ENCODE results near the gene EGFLAM.
"Not testable (repeated sequence)": the region's sequence is repeated elsewhere in the genome, so short reads cannot be mapped to it uniquely, and the experiment has no call there.

The EGFLAM gene

GRCh38 chr5:38331831-38332230, 73.5 kb downstream of the EGFLAM start:
- DNase-seq, result no peak

- not testable (repeated sequence) for DNase-seq
Measured at GRCh38 chr5:38333181-38333580, 74.8 kb downstream of the EGFLAM start.

GRCh38 chr5:38338455-38338854, 80.1 kb downstream of the EGFLAM start:
- DNase-seq, result no peak

- DNase-seq, result no peak
Measured at GRCh38 chr5:38339446-38339845, 81.1 kb downstream of the EGFLAM start.

GRCh38 chr5:38341056-38341455, 82.7 kb downstream of the EGFLAM start:
- DNase-seq, result no peak

- no peak for DNase-seq
Measured at GRCh38 chr5:38341641-38342040, 83.3 kb downstream of the EGFLAM start.

GRCh38 chr5:38342261-38342660, 83.9 kb downstream of the EGFLAM start:
- DNase-seq, result no peak

- DNase-seq, result no peak
Measured at GRCh38 chr5:38344891-38345290, 86.5 kb downstream of the EGFLAM start.

- no peak for DNase-seq
Measured at GRCh38 chr5:38346593-38346992, 88.2 kb downstream of the EGFLAM start.

- no peak for DNase-seq
Measured at GRCh38 chr5:38347040-38347763, 88.8 kb downstream of the EGFLAM start.

GRCh38 chr5:38347896-38348295, 89.5 kb downstream of the EGFLAM start:
- DNase-seq, result no peak

GRCh38 chr5:38360323-38361061, 102.1 kb downstream of the EGFLAM start:
- no peak for DNase-seq

GRCh38 chr5:38362713-38363112, 104.4 kb downstream of the EGFLAM start:
- DNase-seq, result no peak

GRCh38 chr5:38364825-38365224, 106.5 kb downstream of the EGFLAM start:
- no peak for DNase-seq

GRCh38 chr5:38367410-38367809, 109.1 kb downstream of the EGFLAM start:
- DNase-seq, result no peak

GRCh38 chr5:38367966-38368365, 109.6 kb downstream of the EGFLAM start:
- DNase-seq, result no peak

GRCh38 chr5:38369692-38370091, 111.3 kb downstream of the EGFLAM start:
- DNase-seq, result no peak

GRCh38 chr5:38370358-38371100, 112.2 kb downstream of the EGFLAM start:
- DNase-seq, result no peak

- no peak for DNase-seq
Measured at GRCh38 chr5:38371596-38371995, 113.2 kb downstream of the EGFLAM start.

- no peak for DNase-seq
Measured at GRCh38 chr5:38373743-38374142, 115.4 kb downstream of the EGFLAM start.

- no peak for DNase-seq
Measured at GRCh38 chr5:38375423-38375822, 117.1 kb downstream of the EGFLAM start.

GRCh38 chr5:38376404-38376803, 118.0 kb downstream of the EGFLAM start:
- no peak for DNase-seq

GRCh38 chr5:38378579-38378978, 120.2 kb downstream of the EGFLAM start:
- no peak for DNase-seq
